ENCODE results near the gene STKLD1. TPM values are rescaled to one million over a fixed set of nuclear protein-coding genes. Genes with fewer than 3 reads are reported as not detected.
"Not testable (repeated sequence)": the region's sequence is repeated elsewhere in the genome, so short reads cannot be mapped to it uniquely, and the experiment has no call there.

The STKLD1 gene
- polyA plus RNA-seq, 1 experiment, result 1.2 TPM

GRCh38 chr9:133449760-133450159 is 73.6 kb downstream of the STKLD1 start:
- Histone ChIP-seq H3K4me3 (ENCODE audit: low read depth, low read length) (no peak overlapping the region), H3K36me3 (ENCODE audit: control insufficient read depth, insufficient read depth, low read length) (no peaks in the 10 kb centered on the region), H3K27me3 (ENCODE audit: control insufficient read depth, insufficient read depth, low read length) (peaks cover 3% of the 10 kb centered on the region; the same call in 1 of the 2 replicates)
- ChIA-PET POLR2A (no interaction called here), CTCF (interaction anchor here (1.0 kb wide), 1 partner anchor 11 kb away, joined by 3 read pairs; no protein-coding TSS in a partner anchor)
- no peak for DNase-seq (ENCODE audit: low read depth)
- no peak for TF ChIP-seq CTCF (IDR thresholded peaks at IDR 0.05; ENCODE audit: insufficient read depth, low read depth, low read length)

GRCh38 chr9:133451865-133452264 is 75.7 kb downstream of the STKLD1 start:
- H3K36me3 ChIP-seq (ENCODE audit: control insufficient read depth, insufficient read depth, low read length); H3K27me3 ChIP-seq (ENCODE audit: control insufficient read depth, insufficient read depth, low read length); DNase-seq (ENCODE audit: low read depth); H3K4me3 ChIP-seq (ENCODE audit: low read depth, low read length); POLR2A ChIA-PET; CTCF ChIA-PET: not testable (repeated sequence)

- Histone ChIP-seq H3K27me3 (ENCODE audit: control insufficient read depth, insufficient read depth, low read length) (no peaks in the 10 kb centered on the region), H3K36me3 (ENCODE audit: control insufficient read depth, insufficient read depth, low read length) (no peaks in the 10 kb centered on the region), H3K4me3 (ENCODE audit: low read depth, low read length) (no peak overlapping the region)
- no peak for TF ChIP-seq CTCF (IDR thresholded peaks at IDR 0.05; ENCODE audit: insufficient read depth, low read depth, low read length)
- ChIA-PET POLR2A (no interaction called here), CTCF (no interaction called here)
- no peak for DNase-seq (ENCODE audit: low read depth)
Measured at GRCh38 chr9:133452562-133452961, 76.4 kb downstream of the STKLD1 start.

- no peak overlapping the region for H3K4me3 ChIP-seq (ENCODE audit: low read depth, low read length)
- ChIA-PET POLR2A (no interaction called here), CTCF (no interaction called here)
- TF ChIP-seq CTCF (IDR thresholded peaks at IDR 0.05; ENCODE audit: insufficient read depth, low read depth, low read length), result no peak
- no peak for DNase-seq (ENCODE audit: low read depth)
- H3K36me3 ChIP-seq (ENCODE audit: control insufficient read depth, insufficient read depth, low read length), result no peaks in the 10 kb centered on the region
- no peaks in the 10 kb centered on the region for H3K27me3 ChIP-seq (ENCODE audit: control insufficient read depth, insufficient read depth, low read length)
Measured at GRCh38 chr9:133453651-133454050, 77.5 kb downstream of the STKLD1 start.

- no peak for TF ChIP-seq CTCF (IDR thresholded peaks at IDR 0.05; ENCODE audit: insufficient read depth, low read depth, low read length)
- POLR2A ChIA-PET, result no interaction called here
- DNase-seq (ENCODE audit: low read depth), result no peak
- CTCF ChIA-PET, result interaction anchor here (1.5 kb wide), 1 partner anchor 268 kb away, joined by 3 read pairs; no protein-coding TSS in a partner anchor
- no peaks in the 10 kb centered on the region for H3K27me3 ChIP-seq (ENCODE audit: control insufficient read depth, insufficient read depth, low read length)
- no peak overlapping the region for H3K4me3 ChIP-seq (ENCODE audit: low read depth, low read length)
- no peaks in the 10 kb centered on the region for H3K36me3 ChIP-seq (ENCODE audit: control insufficient read depth, insufficient read depth, low read length)
Measured at GRCh38 chr9:133454325-133454724, 78.2 kb downstream of the STKLD1 start.

GRCh38 chr9:133454943-133455673 is 78.9 kb downstream of the STKLD1 start:
- DNase-seq (ENCODE audit: low read depth), result no peak
- H3K36me3 ChIP-seq (ENCODE audit: control insufficient read depth, insufficient read depth, low read length), result no peaks in the 10 kb centered on the region
- ChIA-PET POLR2A (no interaction called here), CTCF (interaction anchor here (1.5 kb wide), 1 partner anchor 269 kb away, joined by 3 read pairs; no protein-coding TSS in a partner anchor)
- H3K4me3 ChIP-seq (ENCODE audit: low read depth, low read length), result no peak overlapping the region
- no peak for TF ChIP-seq CTCF (IDR thresholded peaks at IDR 0.05; ENCODE audit: insufficient read depth, low read depth, low read length)
- H3K27me3 ChIP-seq (ENCODE audit: control insufficient read depth, insufficient read depth, low read length), result no peaks in the 10 kb centered on the region

All from BJ (cell line).